Sigmoid colon (tissue), 4 donors: Measurements from ENCODE around the gene FADS1.

Experiments used
- POLR2A ChIP-seq, 2 donors: fragments of 450-650 bp; IDR thresholded peaks; one replicate each; pipeline ENCODE4 v1.6.1; 2016; ENCODE audit warnings: antibody characterized with exemption in 2 of 2, mild to moderate bottlenecking in 2 of 2, moderate library complexity in 2 of 2
- POLR2AphosphoS5 ChIP-seq, 4 donors: sonication (generic); formaldehyde crosslinking; IDR thresholded peaks; one replicate each; pipeline ENCODE4 v1.6.1; 2017; ENCODE audit warnings: antibody characterized with exemption in 4 of 4
- TF ChIP-seq, protein P1 (sequence below), 4 experiments: fragments of 450-650 bp in 3 of 4; fragments of 200-600 bp in 1 of 4; IDR thresholded peaks; one replicate each; pipeline ENCODE4 v1.5.1; 2016 to 2019; ENCODE audit warnings: antibody characterized with exemption in 4 of 4, mild to moderate bottlenecking in 3 of 4, moderate library complexity in 2 of 4

DNA sequence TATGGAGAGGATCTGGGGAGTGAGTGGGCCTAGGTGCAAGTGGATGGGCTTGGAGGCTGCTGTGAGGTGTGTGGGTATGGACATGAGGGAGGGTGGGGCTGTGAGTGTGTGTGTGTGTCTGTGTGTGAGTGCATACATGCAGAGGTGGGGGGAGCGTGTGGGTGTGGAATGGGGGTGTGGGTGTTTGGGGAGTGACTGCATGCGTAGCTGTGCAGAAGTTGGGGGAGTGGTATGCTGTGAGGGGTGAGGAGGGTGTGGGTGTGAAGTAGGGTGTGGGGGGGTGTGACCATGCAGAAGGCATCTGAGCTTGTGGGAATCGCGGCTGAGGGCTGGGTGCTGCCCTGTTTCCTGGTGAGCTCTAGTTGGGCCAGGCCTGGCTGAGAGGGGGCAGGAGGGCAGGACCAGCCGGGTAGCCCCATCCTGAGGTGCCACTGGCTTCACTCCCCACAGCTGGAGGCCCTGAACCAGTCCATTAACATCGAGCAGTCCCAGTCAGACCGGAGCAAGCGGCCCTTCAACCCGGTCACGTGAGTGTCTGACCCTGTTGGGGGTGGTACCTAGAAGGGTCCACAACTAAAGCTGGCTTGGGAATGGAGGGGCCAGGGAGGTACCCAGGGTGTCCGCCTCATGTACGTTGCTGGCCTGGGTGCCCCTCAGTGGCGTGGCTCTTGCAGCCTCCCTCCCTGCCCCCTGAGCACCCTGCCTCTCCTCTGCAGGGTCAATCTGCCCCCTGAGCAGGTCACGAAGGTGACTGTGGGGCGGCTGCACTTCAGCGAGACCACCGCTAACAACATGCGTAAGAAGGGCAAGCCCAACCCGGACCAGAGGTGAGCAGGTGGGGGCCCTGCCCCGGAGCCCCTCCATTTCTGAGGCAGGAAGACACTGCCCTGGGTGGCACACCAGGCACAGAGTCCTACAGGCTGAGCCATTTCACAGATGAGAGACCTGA lies 40.9 kb downstream of the FADS1 start:
- TF ChIP-seq, protein P1, sequence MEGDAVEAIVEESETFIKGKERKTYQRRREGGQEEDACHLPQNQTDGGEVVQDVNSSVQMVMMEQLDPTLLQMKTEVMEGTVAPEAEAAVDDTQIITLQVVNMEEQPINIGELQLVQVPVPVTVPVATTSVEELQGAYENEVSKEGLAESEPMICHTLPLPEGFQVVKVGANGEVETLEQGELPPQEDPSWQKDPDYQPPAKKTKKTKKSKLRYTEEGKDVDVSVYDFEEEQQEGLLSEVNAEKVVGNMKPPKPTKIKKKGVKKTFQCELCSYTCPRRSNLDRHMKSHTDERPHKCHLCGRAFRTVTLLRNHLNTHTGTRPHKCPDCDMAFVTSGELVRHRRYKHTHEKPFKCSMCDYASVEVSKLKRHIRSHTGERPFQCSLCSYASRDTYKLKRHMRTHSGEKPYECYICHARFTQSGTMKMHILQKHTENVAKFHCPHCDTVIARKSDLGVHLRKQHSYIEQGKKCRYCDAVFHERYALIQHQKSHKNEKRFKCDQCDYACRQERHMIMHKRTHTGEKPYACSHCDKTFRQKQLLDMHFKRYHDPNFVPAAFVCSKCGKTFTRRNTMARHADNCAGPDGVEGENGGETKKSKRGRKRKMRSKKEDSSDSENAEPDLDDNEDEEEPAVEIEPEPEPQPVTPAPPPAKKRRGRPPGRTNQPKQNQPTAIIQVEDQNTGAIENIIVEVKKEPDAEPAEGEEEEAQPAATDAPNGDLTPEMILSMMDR (IDR thresholded peaks at IDR 0.05), result no peak
- TF ChIP-seq POLR2AphosphoS5 (IDR thresholded peaks at IDR 0.05) (no peak), POLR2A (IDR thresholded peaks at IDR 0.05) (no peak)
